Heart left ventricle (tissue), 16 donors: Measurements from ENCODE around the gene KDM6B. TPM values are rescaled to one million over a fixed set of nuclear protein-coding genes. Genes with fewer than 3 reads are reported as not detected.
A peak's percentile ranks its signal among the peaks of the same experiment; 100 is the strongest.

Experiments
- ATAC-seq, 4 donors: fragments of 200-7000 bp; cut with Tn5 transposase; one replicate each; pipeline ENCODE4 v1.9.1; 2020 to 2022; ENCODE audit warnings: moderate library complexity in 4 of 4, mild to moderate bottlenecking in 3 of 4, moderate number of reproducible peaks in 1 of 4
- DNase-seq, 5 donors: peaks; one replicate each; pipeline ENCODE4 v3.0.0-alpha.2; 2020
- H3K27ac ChIP-seq, 12 donors: fragments of 200-600 bp; sonication (generic) in 4 of 12; one replicate each; pipeline versions ENCODE4 v1.5.0 to v1.8.0; 2016 to 2022; ENCODE audit warnings: mild to moderate bottlenecking in 2 of 12
- H3K27me3 ChIP-seq, 9 donors: fragments of 200-600 bp; sonication (generic) in 2 of 9; one replicate each; pipeline versions ENCODE4 v1.5.1 to v1.8.0; 2016 to 2022; ENCODE audit warnings: mild to moderate bottlenecking in 3 of 9
- H3K36me3 ChIP-seq, 9 donors: fragments of 200-600 bp; sonication (generic) in 2 of 9; one replicate each; pipeline versions ENCODE4 v1.5.0 to v1.8.0; 2018 to 2022; ENCODE audit warnings: mild to moderate bottlenecking in 2 of 9
- H3K4me1 ChIP-seq, 12 donors: fragments of 200-600 bp; sonication (generic) in 4 of 12; one replicate each; pipeline versions ENCODE4 v1.5.0 to v1.8.0; 2016 to 2022; ENCODE audit warnings: mild to moderate bottlenecking in 3 of 12
- H3K4me3 ChIP-seq, 12 donors: fragments of 200-600 bp; sonication (generic) in 4 of 12; one replicate each; pipeline versions ENCODE4 v1.5.0 to v1.8.0; 2017 to 2022; ENCODE audit warnings: mild to moderate bottlenecking in 9 of 12, moderate library complexity in 4 of 12
- H3K9me3 ChIP-seq, 12 donors: fragments of 200-600 bp; sonication (generic) in 4 of 12; one replicate each; pipeline versions ENCODE4 v1.5.0 to v1.8.0; 2016 to 2022; ENCODE audit warnings: mild to moderate bottlenecking in 1 of 12
- POLR2A ChIP-seq, 2 donors: fragments of 450-650 bp; IDR thresholded peaks; one replicate each; pipeline ENCODE4 v1.6.1; 2017; ENCODE audit warnings: antibody characterized with exemption in 2 of 2, mild to moderate bottlenecking in 2 of 2, moderate library complexity in 2 of 2
- WGBS, 4 donors: extraction: QIAGEN DNeasy Blood & Tissue Kit in 2 of 4; methylation state at CpG; one replicate each; pipeline versions ENCODE4 v1.1.5 to v1.1.7; 2013 to 2018; 5-methylcytosine and 5-hydroxymethylcytosine counted together
- intact Hi-C, 10 donors: fragments of 100-400 bp; cut with DNase I; formaldehyde crosslinking; loops; one replicate each; pipeline versions ENCODE4 v1.11.1 to v1.14.2; 2022
- polyA plus RNA-seq, 2 donors: library from polyadenylated mRNA; stranded (reverse); fragments of 200-250 nt; gene quantifications; one replicate each; pipeline ENCODE4 v1.2.3, GENCODE V29; 2013
- total RNA-seq, 9 donors: library from RNA; depleted of rRNA in 2 of 9; stranded (reverse); fragments of >200 nt in 2 of 9; fragmentation: NEBNext Ultra II Directional in 3 of 9; extraction: Animal tissue kit (Norgen Biotek cat#: 25700) in 3 of 9; gene quantifications; one replicate each; pipeline versions ENCODE4 v1.1.0 to v1.2.4, GENCODE V29; 2016 to 2023
- TF ChIP-seq, protein P1 (sequence below), 12 donors: fragments of 200-600 bp; sonication (generic) in 4 of 12; IDR thresholded peaks; one replicate each; pipeline versions ENCODE4 v1.5.0 to v1.8.0; 2018 to 2022; ENCODE audit warnings: antibody characterized with exemption in 12 of 12, mild to moderate bottlenecking in 5 of 12
- donor health status: ischemic (EF 13 %, LVEDD 7.1; RV severe dilation, severe dysfunction).
- donor health status: healthy with polysubstance abuse.
- donor health status: DM: no; HTN: yes; CAD: no.
- donor health status: DM: no; HTN: no; CAD: no.
- donor health status: ischemic (EF 25% LVEDD 6.9; RV normal size, moderate dysfunction).
- donor health status: ischemic (EF 25% LVEDD 5.7; RV mildly dilated, moderate dysfunction).
- donor health status: healthy.
- donor health status: DM: yes; HTN: yes; CAD: no.
- donor health status: ischemic (EF 35%, LVEDD 5.7; RV mildly dilated, moderate dysfunction).
- donor health status: nonischemic (EF 11% LVEDD 7.7; RV severe dilation, severe dysfunction).
- donor health status: DM: yes; HTN: yes; CAD: no.
- donor health status: PGD.
- donor health status: ischemic (EF 29% LVEDD 5.4; RV normal size, mild dysfunction).
- donor health status: nonischemic (EF 23%, LVEDD 6.1; RV moderate dilation, normal function).

KDM6B gene
- total and polyA plus RNA-seq, 11 donors = 7.4 to 29.3 (median 20.6) TPM

GRCh38 chr17:7798839-7799238 is 35.2 kb upstream of the KDM6B start:
- no peaks in the 10 kb centered on the region for H3K36me3 ChIP-seq
- H3K27ac ChIP-seq = no peak overlapping the region
- no peak for TF ChIP-seq POLR2A (IDR thresholded peaks at IDR 0.05)
- TF ChIP-seq, protein P1, sequence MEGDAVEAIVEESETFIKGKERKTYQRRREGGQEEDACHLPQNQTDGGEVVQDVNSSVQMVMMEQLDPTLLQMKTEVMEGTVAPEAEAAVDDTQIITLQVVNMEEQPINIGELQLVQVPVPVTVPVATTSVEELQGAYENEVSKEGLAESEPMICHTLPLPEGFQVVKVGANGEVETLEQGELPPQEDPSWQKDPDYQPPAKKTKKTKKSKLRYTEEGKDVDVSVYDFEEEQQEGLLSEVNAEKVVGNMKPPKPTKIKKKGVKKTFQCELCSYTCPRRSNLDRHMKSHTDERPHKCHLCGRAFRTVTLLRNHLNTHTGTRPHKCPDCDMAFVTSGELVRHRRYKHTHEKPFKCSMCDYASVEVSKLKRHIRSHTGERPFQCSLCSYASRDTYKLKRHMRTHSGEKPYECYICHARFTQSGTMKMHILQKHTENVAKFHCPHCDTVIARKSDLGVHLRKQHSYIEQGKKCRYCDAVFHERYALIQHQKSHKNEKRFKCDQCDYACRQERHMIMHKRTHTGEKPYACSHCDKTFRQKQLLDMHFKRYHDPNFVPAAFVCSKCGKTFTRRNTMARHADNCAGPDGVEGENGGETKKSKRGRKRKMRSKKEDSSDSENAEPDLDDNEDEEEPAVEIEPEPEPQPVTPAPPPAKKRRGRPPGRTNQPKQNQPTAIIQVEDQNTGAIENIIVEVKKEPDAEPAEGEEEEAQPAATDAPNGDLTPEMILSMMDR (IDR thresholded peaks at IDR 0.05) = no peak
- peaks cover 0 to 3% (median 0%) of the 10 kb centered on the region in 9 donors for H3K27me3 ChIP-seq
- WGBS, 4 donors = 80 to 86% (median 83%) methylated on average over 11 to 13 of the region's 13 CpGs
- no peak overlapping the region for H3K4me3 ChIP-seq
- intact Hi-C loops = no loop called here
- H3K9me3 ChIP-seq = no peaks in the 10 kb centered on the region
- H3K4me1 ChIP-seq = no peaks in the 10 kb centered on the region
- DNase-seq (no peak), ATAC-seq (peak in 1 of 4 donors; percentile 31)

DNA sequence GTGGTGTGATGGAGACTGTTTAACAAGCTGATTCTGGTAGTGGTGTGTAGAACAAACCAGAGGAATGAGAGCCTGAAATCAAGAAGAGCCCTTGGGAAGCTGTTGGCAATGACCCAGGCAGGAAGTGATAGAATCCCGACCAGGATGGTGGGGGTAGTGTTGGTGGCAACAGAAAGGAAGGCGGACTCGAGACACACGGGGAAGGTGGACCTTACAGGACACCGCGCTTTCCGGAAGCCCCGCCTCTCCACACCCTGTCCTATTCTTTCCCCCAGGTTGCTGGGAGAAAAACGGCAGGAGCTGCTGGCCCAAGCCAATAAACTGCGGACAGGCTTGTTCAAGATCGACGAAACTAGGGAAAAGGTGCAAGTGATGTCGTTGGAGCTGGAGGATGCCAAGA is 30.0 kb upstream of the KDM6B start:
- TF ChIP-seq, protein P1 (IDR thresholded peaks at IDR 0.05) = no peak
- no peak for TF ChIP-seq POLR2A (IDR thresholded peaks at IDR 0.05)
- WGBS, 4 donors = 34 to 59% (median 51%) methylated on average over 13 of the region's 13 CpGs
- no peak overlapping the region for H3K4me3 ChIP-seq
- intact Hi-C loops = no loop called here
- H3K9me3 ChIP-seq = no peaks in the 10 kb centered on the region
- ATAC-seq = peak in 1 of 4 donors; percentile 20
- H3K27ac ChIP-seq = no peak overlapping the region
- no peak for DNase-seq
- no peaks in the 10 kb centered on the region for H3K36me3 ChIP-seq
- no peaks in the 10 kb centered on the region for H3K4me1 ChIP-seq
- peaks cover 0 to 5% (median 0%) of the 10 kb centered on the region in 9 donors for H3K27me3 ChIP-seq

GRCh38 chr17:7806587-7806986 is 27.4 kb upstream of the KDM6B start:
- H3K4me3 ChIP-seq = no peak overlapping the region
- DNase-seq (no peak), ATAC-seq (no peak)
- no peaks in the 10 kb centered on the region for H3K4me1 ChIP-seq
- TF ChIP-seq, protein P1 (IDR thresholded peaks at IDR 0.05) = no peak
- no peak for TF ChIP-seq POLR2A (IDR thresholded peaks at IDR 0.05)
- H3K9me3 ChIP-seq = no peaks in the 10 kb centered on the region
- intact Hi-C loops = no loop called here
- peaks cover 0 to 5% (median 0%) of the 10 kb centered on the region in 9 donors for H3K27me3 ChIP-seq
- H3K36me3 ChIP-seq = no peaks in the 10 kb centered on the region
- no peak overlapping the region for H3K27ac ChIP-seq
- WGBS, 4 donors = 85 to 91% (median 86%) methylated on average over 6 of the region's 6 CpGs

- H3K27me3 ChIP-seq = peaks cover 0 to 5% (median 0%) of the 10 kb centered on the region in 9 donors
- WGBS, 4 donors = 86 to 89% (median 88%) methylated on average over 12 to 21 of the region's 21 CpGs
- intact Hi-C loops = no loop called here
- H3K4me1 ChIP-seq = no peaks in the 10 kb centered on the region
- no peaks in the 10 kb centered on the region for H3K36me3 ChIP-seq
- H3K4me3 ChIP-seq = no peak overlapping the region
- ATAC-seq (no peak), DNase-seq (no peak)
- H3K27ac ChIP-seq = no peak overlapping the region
- no peaks in the 10 kb centered on the region for H3K9me3 ChIP-seq
- TF ChIP-seq, protein P1 (IDR thresholded peaks at IDR 0.05) = no peak
- no peak for TF ChIP-seq POLR2A (IDR thresholded peaks at IDR 0.05)
These were observed 26.8 kb upstream of the KDM6B start for GRCh38 chr17:7807206-7807605.
